ENCODE measurements around the gene ARHGAP31. TPM values are rescaled to one million over a fixed set of nuclear protein-coding genes. Genes with fewer than 3 reads are reported as not detected.

The ARHGAP31 gene
- total and polyA plus RNA-seq, 10 of the 15 experiments (the other 5 are each of a cell fraction or from before 2014, with no cell fraction given) = 0.97 to 29.8 (median 10.3) TPM

- Histone ChIP-seq H2AFZ (ENCODE audit: control insufficient read depth, low read depth, low read length) (no peak overlapping the region), H3K9ac (ENCODE audit: control insufficient read depth, insufficient read depth, low read length) (no peak overlapping the region), H3K27ac (ENCODE audit: control insufficient read depth, insufficient read depth) (no peak overlapping the region), H3K36me3 (ENCODE audit: control insufficient read depth in 2 of 2, insufficient read depth in 2 of 2, low read length in 1 of 2) (peaks cover 1 to 47% of the 10 kb centered on the region in 2 experiments; a peak in 3 of 4 replicates), H3K27me3 (replicated peaks in 1 of 2; ENCODE audit: control insufficient read depth in 2 of 2, insufficient read depth in 2 of 2, low read length in 1 of 2) (no peaks in the 10 kb centered on the region), H3K79me2 (ENCODE audit: control insufficient read depth, insufficient read depth, low read length) (peaks cover 8% of the 10 kb centered on the region), H3K9me3 (replicated peaks; ENCODE audit: control insufficient read depth, insufficient read depth, low read length) (no peaks in the 10 kb centered on the region), H4K20me1 (ENCODE audit: control insufficient read depth, insufficient read depth) (no peaks in the 10 kb centered on the region), H3K4me3 (no peak overlapping the region), H3K4me1 (ENCODE audit: control insufficient read depth, insufficient read depth, low read length) (no peaks in the 10 kb centered on the region), H3K4me2 (ENCODE audit: control insufficient read depth, insufficient read depth) (no peak overlapping the region)
- BruUV-seq (replicated peaks) = no TSS peak
- ChIA-PET POLR2A (interaction anchor here (0.7 to 1.2 kb wide), 3 partner anchors 9 to 44 kb away, joined by 3 to 4 read pairs (median 3); partner anchors contain the start of gene TIMMDC1), SMC1A (ENCODE audit: uncharacterized antibody, unreplicated experiment) (interaction anchor here (1.0 to 1.1 kb wide), 4 partner anchors 16 to 227 kb away, joined by 3 to 4 read pairs (median 3); no protein-coding TSS in a partner anchor), RAD21 (ENCODE audit: unreplicated experiment) (no interaction called here), CTCF (interaction anchor here (0.6 to 1.4 kb wide), 4 partner anchors 104 to 179 kb away, joined by 3 read pairs; no protein-coding TSS in a partner anchor)
- no peak for TF ChIP-seq RAD21 (IDR thresholded peaks at IDR 0.05; ENCODE audit: insufficient read depth, low read depth, low read length)
- no peak for TF ChIP-seq ASH2L (IDR thresholded peaks at IDR 0.05; ENCODE audit: borderline replicate concordance, low read depth)
- TF ChIP-seq ZNF622 (IDR thresholded peaks at IDR 0.05) = no peak
- no peak for TF ChIP-seq ZBTB4 (CRISPR knock-in tag; IDR thresholded peaks at IDR 0.05)
- no peak for TF ChIP-seq MTA2 (IDR thresholded peaks at IDR 0.05; ENCODE audit: low read depth)
- in situ Hi-C loops (cut with MboI) = no loop called here
- 96% methylated on average over 1 of the region's 1 CpG for WGBS (ENCODE audit: insufficient coverage, insufficient replicate concordance, low lambda C conversion rate, missing lambda C conversion rate)
- intact Hi-C loops (cut with micrococcal nuclease; ENCODE audit: unreplicated experiment) = no loop called here
- DNase-seq (ENCODE audit: low read depth, low spot score) (no peak), FAIRE-seq (no peak), ATAC-seq (no peak)
These were observed 159.6 kb downstream of the ARHGAP31 start for GRCh38 chr3:119453822-119454221.
